K562 (cell line): Measurements from ENCODE around the gene COX6B2. TPM values are rescaled to one million over a fixed set of nuclear protein-coding genes. Genes with fewer than 3 reads are reported as not detected.

Experiments used
- ARID2 ChIP-seq: fragments of 450-650 bp; IDR thresholded peaks from 2 replicates; pipeline ENCODE4 v1.6.1; 2017; ENCODE audit warnings: antibody characterized with exemption, mild to moderate bottlenecking
- ATF1 ChIP-seq, 2 experiments: fragments of 450-650 bp in 1 of 2; IDR thresholded peaks; 2 replicates each; pipeline ENCODE4 v1.6.1; 2016; ENCODE audit warnings: missing compliant biosample characterization in 1 of 2, missing genetic modification characterization in 1 of 2
- CBX8 ChIP-seq: fragments of 200-600 bp; sonication (generic); IDR thresholded peaks from 2 replicates; pipeline ENCODE4 v1.6.1; 2012; ENCODE audit warnings: borderline replicate concordance, mixed run types, low read depth, mild to moderate bottlenecking, moderate library complexity, mixed read lengths, low read length, control low read depth, inconsistent platforms; ENCODE audit not compliant: poor library complexity, severe bottlenecking; ENCODE audit errors: extremely low read depth
- HLTF ChIP-seq: fragments of 450-650 bp; IDR thresholded peaks from 2 replicates; pipeline ENCODE4 v1.6.1; 2016
- LEF1 ChIP-seq: fragments of 450-650 bp; IDR thresholded peaks from 2 replicates; pipeline ENCODE4 v1.6.1; 2016; ENCODE audit warnings: mild to moderate bottlenecking
- MAFK ChIP-seq: IDR thresholded peaks from 2 replicates; pipeline ENCODE4 v1.6.1; 2011; ENCODE audit warnings: low read length, improper control_type of control experiment
- MECOM ChIP-seq: fragments of 250-450 bp; sonication (Bioruptor Pico); IDR thresholded peaks from 2 replicates; pipeline ENCODE4 v1.8.0; 2022; ENCODE audit warnings: inconsistent platforms
- MXI1 ChIP-seq: IDR thresholded peaks from 2 replicates; pipeline ENCODE4 v1.6.1; 2011; ENCODE audit warnings: low read depth, mild to moderate bottlenecking, improper control_type of control experiment, low read length
- NBN ChIP-seq: fragments of 450-650 bp; IDR thresholded peaks from 2 replicates; pipeline ENCODE4 v1.6.1; 2016; ENCODE audit warnings: low read depth, mild to moderate bottlenecking
- POLR2H ChIP-seq: IDR thresholded peaks from 2 replicates; pipeline ENCODE4 v1.6.1; 2016; ENCODE audit warnings: missing genetic modification characterization, low read depth, mild to moderate bottlenecking, control low read depth, missing compliant biosample characterization, moderate library complexity
- PRMT5 ChIP-seq: sonication (generic); formaldehyde crosslinking; IDR thresholded peaks from 2 replicates; pipeline ENCODE4 v1.5.0; 2020; ENCODE audit warnings: missing genetic modification reagents
- SIRT6 ChIP-seq: IDR thresholded peaks from one replicate; pipeline ENCODE4 v1.6.1; 2012; ENCODE audit warnings: low read depth, mild to moderate bottlenecking, control low read depth, inconsistent platforms, low read length, moderate library complexity
- SPI1 ChIP-seq: IDR thresholded peaks from 2 replicates; pipeline ENCODE4 v1.6.1; 2011; ENCODE audit warnings: low read depth, low read length, control low read depth, borderline replicate concordance
- TBL1XR1 ChIP-seq, 2 experiments: IDR thresholded peaks; 2 replicates each; pipeline ENCODE4 v1.6.1; 2012; ENCODE audit warnings: improper control_type of control experiment in 2 of 2, low read length in 2 of 2, mild to moderate bottlenecking in 1 of 2
- ZNF24 ChIP-seq: fragments of 450-650 bp; IDR thresholded peaks from 2 replicates; pipeline ENCODE4 v1.6.1; 2016
- ZNF311 ChIP-seq: fragments of 250-450 bp; sonication (Bioruptor Pico); IDR thresholded peaks from 2 replicates; pipeline ENCODE4 v1.4.0; 2020; ENCODE audit warnings: mild to moderate bottlenecking, moderate library complexity
- ZNF384 ChIP-seq: IDR thresholded peaks from 2 replicates; pipeline ENCODE4 v1.6.1; 2012; ENCODE audit warnings: low read depth, low read length, improper control_type of control experiment
- ZNF717 ChIP-seq: fragments of 250-450 bp; sonication (Bioruptor Pico); IDR thresholded peaks from 2 replicates; pipeline ENCODE4 v1.5.0; 2021
- polyA plus RNA-seq, 8 experiments: library from polyadenylated mRNA; depleted of rRNA in 4 of 8; stranded (reverse) in 5 of 8; unstranded in 3 of 8; fragments of >200 nt; fragmentation: Nextera tagmentation in 2 of 8; fragmentation: Illumina TruSeq in 1 of 8; extraction: Ambion mirVana in 2 of 8; extraction: Trizol in 1 of 8; gene quantifications; 2 replicates each; pipeline versions ENCODE4 v1.2.1 to v1.2.3, GENCODE V29; 2011 to 2014; ENCODE audit warnings: inconsistent platforms in 1 of 8, missing spikeins in 1 of 8
- total RNA-seq, 7 experiments: library from RNA; depleted of rRNA in 6 of 7; stranded (reverse); fragments of >200 nt in 6 of 7; fragmentation: Illumina TruSeq in 2 of 7; extraction: Trizol in 2 of 7; gene quantifications; 2 replicates each; pipeline versions ENCODE4 v1.2.1 to v1.2.3, GENCODE V29; 2011 to 2021; ENCODE audit warnings: low replicate concordance in 1 of 7
- TF ChIP-seq, protein P1 (sequence below): fragments of 450-650 bp; conservative IDR thresholded peaks from 2 replicates; pipeline ENCODE4 v1.6.1; 2016; ENCODE audit warnings: missing genetic modification characterization, low read depth, mild to moderate bottlenecking, missing compliant biosample characterization, moderate library complexity
- TF ChIP-seq, protein P2 (sequence below): sonication (generic); formaldehyde crosslinking; IDR thresholded peaks from 2 replicates; pipeline ENCODE4 v1.9.0; 2022; ENCODE audit warnings: mild to moderate bottlenecking, missing genetic modification reagents
- TF ChIP-seq, protein P3 (sequence below): sonication (generic); formaldehyde crosslinking; IDR thresholded peaks from 2 replicates; pipeline ENCODE4 v1.8.0; 2022; ENCODE audit warnings: missing genetic modification reagents, mild to moderate bottlenecking, borderline replicate concordance
- TF ChIP-seq, protein P4 (sequence below): sonication (generic); formaldehyde crosslinking; IDR thresholded peaks from 2 replicates; pipeline ENCODE4 v1.5.0; 2020; ENCODE audit warnings: missing genetic modification reagents
- TF ChIP-seq, protein P5 (sequence below): fragments of 450-650 bp; IDR thresholded peaks from 2 replicates; pipeline ENCODE4 v1.6.1; 2016; ENCODE audit warnings: missing biosample characterization, missing genetic modification characterization

COX6B2 gene
- total and polyA plus RNA-seq, 9 of the 15 experiments (the other 6 are each of a cell fraction or from before 2014, with no cell fraction given), result 0.40 to 2.5 (median 0.83) TPM

DNA sequence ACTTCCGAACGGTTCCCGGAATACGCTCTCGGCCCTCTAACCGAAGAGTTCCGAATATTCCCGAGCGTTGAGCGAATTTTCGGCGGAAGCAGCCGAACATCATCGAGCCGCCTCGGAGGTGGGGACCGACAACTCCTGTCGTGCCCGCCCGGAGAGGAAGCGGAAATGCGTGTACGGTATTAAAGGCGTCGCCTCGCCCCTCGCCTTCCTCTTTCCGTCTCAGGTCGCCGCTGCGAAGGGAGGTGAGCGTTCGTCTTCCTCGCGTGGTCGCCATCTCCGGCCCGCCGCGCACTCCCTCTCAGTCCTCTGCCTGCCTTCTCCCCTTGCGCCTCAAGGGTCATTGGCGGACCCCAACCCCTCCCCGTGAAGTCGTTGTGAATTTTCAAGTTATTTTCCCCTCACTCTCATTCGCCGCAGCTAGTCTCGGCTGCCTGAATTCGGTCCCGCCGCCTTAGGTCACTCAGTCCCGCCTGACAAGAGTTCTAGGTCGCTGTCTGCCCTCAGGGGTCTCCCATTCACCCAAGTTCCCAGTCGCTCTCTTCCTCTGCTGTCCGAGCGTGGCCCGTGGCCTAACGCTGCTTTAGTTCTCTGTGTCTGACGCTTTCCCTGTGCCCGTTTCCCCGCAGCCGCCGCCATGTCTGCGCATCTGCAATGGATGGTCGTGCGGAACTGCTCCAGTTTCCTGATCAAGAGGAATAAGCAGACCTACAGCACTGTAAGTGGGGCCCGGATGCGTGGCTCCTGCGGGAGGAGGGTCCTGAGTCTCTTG, 31.4 kb upstream of the COX6B2 start, which contains the start of gene RPL28 (continued):
- TF ChIP-seq PRMT5 (CRISPR knock-in tag) (no peak), ZNF24 (no peak), SIRT6 (no peak), HLTF (no peak), CBX8 (no peak), ZNF311 (CRISPR knock-in tag) (no peak), POLR2H (tag) (peak; percentile 98), LEF1 (no peak), SPI1 (peak; percentile 96), ZNF717 (CRISPR knock-in tag) (no peak), NBN (no peak), ARID2 (0 out of 2 replicates have a peak, but pooled peaks have one; percentile 12), ATF1 (CRISPR knock-in tag; IDR thresholded peaks at IDR 0.05) (no peak), ATF1 (tag; IDR thresholded peaks at IDR 0.05) (peak; percentile 93), MAFK (no peak), MXI1 (peak; percentile 71; the same call in 1 of the 2 replicates), ZNF384 (no peak), MECOM (CRISPR knock-in tag) (no peak), TBL1XR1 (IDR thresholded peaks at IDR 0.05; ENCODE audit: low read length in 2 of 2) (no peak; a peak in 1 of 4 replicates)
- TF ChIP-seq, protein P1, sequence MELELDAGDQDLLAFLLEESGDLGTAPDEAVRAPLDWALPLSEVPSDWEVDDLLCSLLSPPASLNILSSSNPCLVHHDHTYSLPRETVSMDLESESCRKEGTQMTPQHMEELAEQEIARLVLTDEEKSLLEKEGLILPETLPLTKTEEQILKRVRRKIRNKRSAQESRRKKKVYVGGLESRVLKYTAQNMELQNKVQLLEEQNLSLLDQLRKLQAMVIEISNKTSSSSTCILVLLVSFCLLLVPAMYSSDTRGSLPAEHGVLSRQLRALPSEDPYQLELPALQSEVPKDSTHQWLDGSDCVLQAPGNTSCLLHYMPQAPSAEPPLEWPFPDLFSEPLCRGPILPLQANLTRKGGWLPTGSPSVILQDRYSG (tag), result no peak
- TF ChIP-seq, protein P2, sequence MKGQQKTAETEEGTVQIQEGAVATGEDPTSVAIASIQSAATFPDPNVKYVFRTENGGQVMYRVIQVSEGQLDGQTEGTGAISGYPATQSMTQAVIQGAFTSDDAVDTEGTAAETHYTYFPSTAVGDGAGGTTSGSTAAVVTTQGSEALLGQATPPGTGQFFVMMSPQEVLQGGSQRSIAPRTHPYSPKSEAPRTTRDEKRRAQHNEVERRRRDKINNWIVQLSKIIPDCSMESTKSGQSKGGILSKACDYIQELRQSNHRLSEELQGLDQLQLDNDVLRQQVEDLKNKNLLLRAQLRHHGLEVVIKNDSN, result no peak
- TF ChIP-seq, protein P3, sequence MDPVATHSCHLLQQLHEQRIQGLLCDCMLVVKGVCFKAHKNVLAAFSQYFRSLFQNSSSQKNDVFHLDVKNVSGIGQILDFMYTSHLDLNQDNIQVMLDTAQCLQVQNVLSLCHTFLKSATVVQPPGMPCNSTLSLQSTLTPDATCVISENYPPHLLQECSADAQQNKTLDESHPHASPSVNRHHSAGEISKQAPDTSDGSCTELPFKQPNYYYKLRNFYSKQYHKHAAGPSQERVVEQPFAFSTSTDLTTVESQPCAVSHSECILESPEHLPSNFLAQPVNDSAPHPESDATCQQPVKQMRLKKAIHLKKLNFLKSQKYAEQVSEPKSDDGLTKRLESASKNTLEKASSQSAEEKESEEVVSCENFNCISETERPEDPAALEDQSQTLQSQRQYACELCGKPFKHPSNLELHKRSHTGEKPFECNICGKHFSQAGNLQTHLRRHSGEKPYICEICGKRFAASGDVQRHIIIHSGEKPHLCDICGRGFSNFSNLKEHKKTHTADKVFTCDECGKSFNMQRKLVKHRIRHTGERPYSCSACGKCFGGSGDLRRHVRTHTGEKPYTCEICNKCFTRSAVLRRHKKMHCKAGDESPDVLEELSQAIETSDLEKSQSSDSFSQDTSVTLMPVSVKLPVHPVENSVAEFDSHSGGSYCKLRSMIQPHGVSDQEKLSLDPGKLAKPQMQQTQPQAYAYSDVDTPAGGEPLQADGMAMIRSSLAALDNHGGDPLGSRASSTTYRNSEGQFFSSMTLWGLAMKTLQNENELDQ, result no peak
- TF ChIP-seq, protein P4, sequence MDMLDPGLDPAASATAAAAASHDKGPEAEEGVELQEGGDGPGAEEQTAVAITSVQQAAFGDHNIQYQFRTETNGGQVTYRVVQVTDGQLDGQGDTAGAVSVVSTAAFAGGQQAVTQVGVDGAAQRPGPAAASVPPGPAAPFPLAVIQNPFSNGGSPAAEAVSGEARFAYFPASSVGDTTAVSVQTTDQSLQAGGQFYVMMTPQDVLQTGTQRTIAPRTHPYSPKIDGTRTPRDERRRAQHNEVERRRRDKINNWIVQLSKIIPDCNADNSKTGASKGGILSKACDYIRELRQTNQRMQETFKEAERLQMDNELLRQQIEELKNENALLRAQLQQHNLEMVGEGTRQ, result no peak
- TF ChIP-seq, protein P5, sequence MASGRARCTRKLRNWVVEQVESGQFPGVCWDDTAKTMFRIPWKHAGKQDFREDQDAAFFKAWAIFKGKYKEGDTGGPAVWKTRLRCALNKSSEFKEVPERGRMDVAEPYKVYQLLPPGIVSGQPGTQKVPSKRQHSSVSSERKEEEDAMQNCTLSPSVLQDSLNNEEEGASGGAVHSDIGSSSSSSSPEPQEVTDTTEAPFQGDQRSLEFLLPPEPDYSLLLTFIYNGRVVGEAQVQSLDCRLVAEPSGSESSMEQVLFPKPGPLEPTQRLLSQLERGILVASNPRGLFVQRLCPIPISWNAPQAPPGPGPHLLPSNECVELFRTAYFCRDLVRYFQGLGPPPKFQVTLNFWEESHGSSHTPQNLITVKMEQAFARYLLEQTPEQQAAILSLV, result no peak
